Placental pericyte (primary cell): Measurements from ENCODE around the gene TP53AIP1. TPM values are rescaled to one million over a fixed set of nuclear protein-coding genes. Genes with fewer than 3 reads are reported as not detected.

Experiments
- total RNA-seq: library from RNA; depleted of rRNA; stranded (reverse); fragments of >200 nt; gene quantifications from 2 replicates; pipeline ENCODE4 v1.2.3, GENCODE V29; 2012

TP53AIP1 gene, protein sequence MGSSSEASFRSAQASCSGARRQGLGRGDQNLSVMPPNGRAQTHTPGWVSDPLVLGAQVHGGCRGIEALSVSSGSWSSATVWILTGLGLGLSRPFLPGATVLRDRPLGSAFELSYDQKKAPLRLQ
- not detected in 2 replicates for total RNA-seq

DNA sequence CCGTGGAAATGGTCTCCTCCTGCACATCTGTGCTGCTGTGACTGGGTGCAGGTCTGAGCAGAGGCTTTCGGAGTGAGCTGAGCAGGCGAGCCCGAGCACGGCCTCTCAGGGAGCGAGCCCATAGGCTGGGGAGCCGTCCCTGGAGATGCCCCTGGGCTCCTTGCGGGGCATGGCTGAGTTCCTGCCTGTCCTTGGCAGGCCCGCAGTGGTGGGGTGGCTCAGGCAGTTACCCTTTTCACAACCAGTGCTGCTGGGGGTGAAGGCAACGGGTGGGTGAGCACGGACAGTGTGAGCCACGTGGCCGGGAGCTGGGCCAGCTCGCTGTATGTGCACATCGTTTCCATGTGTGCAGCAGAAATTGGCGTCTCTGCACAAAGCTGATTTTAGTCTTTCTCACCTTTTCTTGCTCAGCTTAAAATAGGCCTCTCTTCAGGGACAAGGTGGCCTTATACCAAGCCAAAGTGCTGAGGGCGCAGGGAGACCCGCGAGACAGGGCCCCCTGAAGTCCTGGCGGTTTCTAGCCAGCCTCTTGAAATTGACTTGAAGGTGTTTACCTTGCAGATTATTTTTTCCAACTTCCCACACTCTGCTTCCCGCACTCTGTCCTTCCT, at the start of gene TP53AIP1:
Gene TP53AIP1 (minus strand): TSS at position 55 of the 611 bp plus-strand sequence. CDS start 5,053 bp downstream, outside the sequence.

DNA sequence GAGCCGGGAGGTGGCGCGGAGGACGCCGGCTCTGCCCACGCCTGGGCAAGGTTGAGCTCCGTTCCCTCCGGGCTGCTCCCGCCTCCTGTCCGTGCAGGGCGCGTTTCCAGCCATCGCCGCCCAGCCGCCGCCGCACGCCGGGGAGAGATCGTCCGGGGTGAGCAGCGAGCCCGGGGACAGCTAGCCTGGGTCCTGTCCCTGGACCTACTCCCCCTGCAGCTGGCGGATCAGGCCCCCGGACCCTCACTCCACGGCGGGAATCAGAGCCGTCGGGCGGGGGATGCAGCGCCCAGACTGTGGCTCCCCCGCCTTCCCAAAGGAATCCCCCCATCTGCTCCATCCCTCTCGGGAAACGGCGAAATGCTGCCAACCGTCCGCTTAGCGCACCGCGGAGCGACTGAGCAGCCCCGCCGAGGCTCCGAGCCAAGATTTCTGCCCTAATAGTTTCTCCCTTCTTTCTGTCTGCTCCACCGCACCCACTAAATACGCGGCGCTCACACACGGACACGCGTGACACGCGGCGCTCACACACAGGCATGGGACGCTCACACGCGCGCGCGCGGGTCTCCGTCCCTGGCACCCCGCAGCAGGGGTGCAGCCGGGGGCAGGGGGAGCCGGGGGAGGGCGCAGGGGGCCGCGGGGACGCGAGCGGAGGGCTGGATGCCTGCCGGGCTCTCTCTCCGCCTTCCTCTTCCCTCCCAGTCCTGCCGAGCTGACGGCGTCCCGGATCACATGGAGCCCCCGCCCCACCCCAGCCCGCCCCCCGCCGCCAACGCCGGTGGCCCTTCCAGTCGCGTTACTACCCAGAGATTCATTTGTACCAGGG, 51.9 kb downstream of the TP53AIP1 start, which contains the start of gene KCNJ5:
Gene KCNJ5 (plus strand): TSS at position 814 of the 826 bp plus-strand sequence. CDS start 19,918 bp downstream, outside the sequence.

Other genes with a start within 250 kb of the TP53AIP1 start
- 15.5 and 33.8 TPM in 2 replicates for gene FLI1, start 248.8 kb downstream of the TP53AIP1 start, total RNA-seq
- gene KCNJ1, start 75.6 kb downstream of the TP53AIP1 start, total RNA-seq: not detected in 2 replicates
- gene KCNJ5, start 51.5 kb downstream of the TP53AIP1 start, total RNA-seq: under 0.01 and 0.29 TPM in 2 replicates
- 13.3 and 21.5 TPM in 2 replicates for gene ARHGAP32, start 249.5 kb upstream of the TP53AIP1 start, total RNA-seq